CD4-positive, alpha-beta T cell (primary cell): ENCODE data around the gene UBE2N. TPM values are rescaled to one million over a fixed set of nuclear protein-coding genes. Genes with fewer than 3 reads are reported as not detected.
"Not testable (repeated sequence)": the region's sequence is repeated elsewhere in the genome, so short reads cannot be mapped to it uniquely, and the experiment has no call there.

Experiments used
- ATAC-seq: fragments of 200-7000 bp; cut with Tn5 transposase; one replicate; pipeline ENCODE4 v1.10.0; 2022; ENCODE audit warnings: mild to moderate bottlenecking; ENCODE audit not compliant: poor library complexity
- CTCF ChIA-PET: fragments of 350-600 bp; sonication (Branson Sonifier 250); formaldehyde crosslinking; loops from one replicate; lab custom pipeline; 2021; ENCODE audit warnings: antibody characterized with exemption, inconsistent platforms; lab: Charles Lee
- POLR2A ChIA-PET: fragments of 350-600 bp; sonication (Branson Sonifier 250); formaldehyde crosslinking; loops from one replicate; lab custom pipeline; 2021; ENCODE audit warnings: antibody characterized with exemption, inconsistent platforms; lab: Charles Lee
- DNase-seq, 14 experiments: peaks; one replicate each; pipeline ENCODE4 v3.0.0-alpha.2; 2013 to 2020; ENCODE audit warnings: mixed read lengths in 2 of 14
- H3K27ac ChIP-seq, 2 donors: one replicate each; pipeline versions ENCODE4 v1.5.1 to v1.7.0; 2013; ENCODE audit warnings: low read length in 2 of 2, low read depth in 1 of 2, mild to moderate bottlenecking in 1 of 2
- H3K27me3 ChIP-seq, 2 experiments: 1 replicate in 1 of 2; 2 replicates in 1 of 2; pipeline versions ENCODE4 v1.6.1 to v1.7.0; 2013; ENCODE audit warnings: low read length in 2 of 2, control low read depth in 1 of 2, mild to moderate bottlenecking in 1 of 2, moderate library complexity in 1 of 2; ENCODE audit not compliant: insufficient read depth in 2 of 2, control insufficient read depth in 1 of 2
- H3K36me3 ChIP-seq: one replicate; pipeline ENCODE4 v1.6.1; 2013; ENCODE audit warnings: low read length, control low read depth; ENCODE audit not compliant: insufficient read depth
- H3K4me1 ChIP-seq: one replicate; pipeline ENCODE4 v1.6.1; 2013; ENCODE audit warnings: low read length, control low read depth; ENCODE audit not compliant: insufficient read depth
- H3K4me3 ChIP-seq: one replicate; pipeline ENCODE4 v1.5.1; 2013; ENCODE audit warnings: mild to moderate bottlenecking, low read length, moderate library complexity
- H3K9me3 ChIP-seq, 2 experiments: 1 replicate in 1 of 2; 2 replicates in 1 of 2; pipeline versions ENCODE4 v1.6.1 to v1.7.0; 2013; ENCODE audit warnings: low read length in 2 of 2, mild to moderate bottlenecking in 2 of 2, control low read depth in 1 of 2, moderate library complexity in 1 of 2; ENCODE audit not compliant: control insufficient read depth in 1 of 2, insufficient read depth in 1 of 2
- H3K27ac Mint-ChIP-seq: one replicate; pipeline ENCODE4 v1.8.0; 2020; ENCODE audit warnings: mixed read lengths
- H3K27me3 Mint-ChIP-seq: one replicate; pipeline ENCODE4 v1.8.0; 2021; ENCODE audit warnings: mixed read lengths
- H3K36me3 Mint-ChIP-seq: one replicate; pipeline ENCODE4 v1.8.0; 2021; ENCODE audit warnings: low read depth, mixed read lengths
- H3K4me1 Mint-ChIP-seq: one replicate; pipeline ENCODE4 v1.8.0; 2021; ENCODE audit warnings: low read depth, mixed read lengths
- H3K4me3 Mint-ChIP-seq: one replicate; pipeline ENCODE4 v1.8.0; 2020; ENCODE audit warnings: mild to moderate bottlenecking, mixed read lengths
- H3K9me3 Mint-ChIP-seq: one replicate; pipeline ENCODE4 v1.8.0; 2020; ENCODE audit warnings: mixed read lengths
- CTCF ChIP-seq: fragments of 200-600 bp; IDR thresholded peaks from one replicate; pipeline ENCODE4 v1.8.0; 2022; ENCODE audit warnings: antibody characterized with exemption, mild to moderate bottlenecking
- intact Hi-C, 2 experiments: fragments of 100-400 bp; cut with DNase I in 1 of 2; cut with micrococcal nuclease in 1 of 2; formaldehyde crosslinking; loops; one replicate each; pipeline versions ENCODE4 v1.15.1 to v1.9.0; 2023 to 2025; cut with DNase I, micrococcal nuclease
- total RNA-seq, 174 experiments: library from RNA in 2 of 174; stranded (reverse) in 2 of 174; gene quantifications; one replicate each; pipeline ENCODE4 v1.2.3 and lab custom pipeline; 2021 to 2026

The UBE2N gene
- total RNA-seq, 2 experiments from 2014 or later, result 89.8 to 101 TPM

- peaks cover 2% of the 10 kb centered on the region for H3K36me3 ChIP-seq
- H3K27me3 ChIP-seq, result no peaks in the 10 kb centered on the region
- intact Hi-C loops, result loop anchor here (5.0 to 10.0 kb wide), 6 partner anchors 63 to 1076 kb away; partner anchors contain the start of genes CEP83 (in 1 of the 2), CRADD (in 1 of the 2), EEA1 (in 1 of the 2) and UBE2N (in 1 of the 2)
- Mint-ChIP-seq H3K4me1 (peaks cover 55% of the 10 kb centered on the region), H3K36me3 (peaks cover 10% of the 10 kb centered on the region), H3K4me3 (peak overlapping the region; percentile 100), H3K9me3 (no peaks in the 10 kb centered on the region), H3K27ac (peak overlapping the region; percentile 99), H3K27me3 (no peaks in the 10 kb centered on the region)
- CTCF ChIA-PET, result no interaction called here
- peak overlapping the region; percentile 85 to 88 for H3K27ac ChIP-seq
- DNase-seq (no peak), ATAC-seq (no peak)
- POLR2A ChIA-PET, result interaction anchor here (1.0 to 2.3 kb wide), 5 partner anchors 24 to 1170 kb away, joined by 3 to 6 read pairs (median 5); no protein-coding TSS in a partner anchor
- peak overlapping the region; percentile 74 for H3K4me3 ChIP-seq
- TF ChIP-seq CTCF, result no peak
- H3K9me3 ChIP-seq, result no peaks in the 10 kb centered on the region
- peaks cover 39% of the 10 kb centered on the region for H3K4me1 ChIP-seq
These were observed 62.8 kb downstream of the UBE2N start for GRCh38 chr12:93378998-93379325.

- H3K36me3 Mint-ChIP-seq, H3K27me3 Mint-ChIP-seq, H3K36me3 ChIP-seq, H3K27me3 ChIP-seq, H3K9me3 ChIP-seq, CTCF ChIA-PET, H3K9me3 Mint-ChIP-seq: not testable (repeated sequence)
- ATAC-seq (peak; percentile 54), DNase-seq (peak; percentile 33 to 86 (median 47))
- H3K4me1 ChIP-seq, result peaks cover 33% of the 10 kb centered on the region
- peak overlapping the region; percentile 85 to 88 for H3K27ac ChIP-seq
- peak overlapping the region; percentile 74 for H3K4me3 ChIP-seq
- intact Hi-C loops, result loop anchor here (5.0 to 10.0 kb wide), 6 partner anchors 64 to 1076 kb away; partner anchors contain the start of genes CEP83 (in 1 of the 2), CRADD (in 1 of the 2), EEA1 (in 1 of the 2) and UBE2N (in 1 of the 2)
- H3K27ac Mint-ChIP-seq, result peak overlapping the region; percentile 99
- peak overlapping the region; percentile 100 for H3K4me3 Mint-ChIP-seq
- peaks cover 51% of the 10 kb centered on the region for H3K4me1 Mint-ChIP-seq
- POLR2A ChIA-PET, result interaction anchor here (0.6 to 2.3 kb wide), 7 partner anchors 25 to 1170 kb away, joined by 3 to 6 read pairs (median 3); no protein-coding TSS in a partner anchor
These were observed 63.4 kb downstream of the UBE2N start for GRCh38 chr12:93378196-93378997.

- Histone ChIP-seq H3K36me3 (no peaks in the 10 kb centered on the region), H3K27ac (peak within 1 kb of the TSS; percentile 85 to 88), H3K9me3 (no peaks in the 10 kb centered on the region), H3K27me3 (no peaks in the 10 kb centered on the region), H3K4me1 (peaks cover 31% of the 10 kb centered on the region), H3K4me3 (peak within 1 kb of the TSS; percentile 74)
- ATAC-seq (peak; percentile 85), DNase-seq (peak; percentile 95 to 99 (median 97))
- Mint-ChIP-seq H3K27ac (peak within 1 kb of the TSS; percentile 99), H3K4me1 (peaks cover 46% of the 10 kb centered on the region), H3K27me3 (no peaks in the 10 kb centered on the region), H3K4me3 (peak within 1 kb of the TSS; percentile 100), H3K36me3 (peaks cover 10% of the 10 kb centered on the region), H3K9me3 (no peaks in the 10 kb centered on the region)
- intact Hi-C loops, result loop anchor here (1.0 to 10.0 kb wide), 8 partner anchors 65 to 1077 kb away; partner anchors contain the start of genes CRADD (in 2 of the 2), CEP83 (in 1 of the 2), EEA1 (in 1 of the 2) and UBE2N (in 1 of the 2)
- no peak for TF ChIP-seq CTCF
- ChIA-PET CTCF (interaction anchor here (0.8 to 1.1 kb wide), 2 partner anchors 19 to 279 kb away, joined by 4 read pairs; no protein-coding TSS in a partner anchor), POLR2A (interaction anchor here (0.6 to 2.3 kb wide), 6 partner anchors 43 to 1232 kb away, joined by 3 to 6 read pairs (median 4); partner anchors contain the start of gene BTG1)
These were observed 64.2 kb downstream of the UBE2N start, which contains the start of gene NUDT4 for GRCh38 chr12:93377252-93378195. NUDT4 (plus strand) TSS chr12:93377925; CDS start chr12:93378323, 398 bp downstream.
